B cell (primary cell): Measurements from ENCODE around the gene RIT2. TPM values are rescaled to one million over a fixed set of nuclear protein-coding genes. Genes with fewer than 3 reads are reported as not detected.

Experiments
- ATAC-seq: fragments of 200-7000 bp; cut with Tn5 transposase; one replicate; pipeline ENCODE4 v1.10.0; 2021; ENCODE audit warnings: low read depth, mild to moderate bottlenecking, moderate number of reproducible peaks, moderate library complexity
- CTCF ChIA-PET: fragments of 350-600 bp; sonication (Branson Sonifier 250); formaldehyde crosslinking; loops from one replicate; lab custom pipeline; 2021; ENCODE audit warnings: antibody characterized with exemption, inconsistent platforms; lab: Charles Lee
- POLR2A ChIA-PET: fragments of 350-600 bp; sonication (Branson Sonifier 250); formaldehyde crosslinking; loops from one replicate; lab custom pipeline; 2021; ENCODE audit warnings: antibody characterized with exemption; lab: Charles Lee
- DNase-seq: peaks from one replicate; pipeline ENCODE4 v3.0.0; 2013
- H2AFZ ChIP-seq: 2 replicates; pipeline ENCODE4 v1.6.1; 2012; ENCODE audit warnings: mild to moderate bottlenecking, low read depth, low read length; ENCODE audit not compliant: insufficient read depth, poor library complexity, severe bottlenecking
- H3K27ac ChIP-seq, 2 donors: 1 replicate in 1 of 2; 2 replicates in 1 of 2; pipeline ENCODE4 v1.5.1; 2012 to 2013; ENCODE audit warnings: low read length in 2 of 2, mild to moderate bottlenecking in 2 of 2, moderate library complexity in 1 of 2
- H3K27me3 ChIP-seq, 4 experiments: fragments of 200-600 bp in 1 of 4; sonication (generic) in 1 of 4; replicated peaks in 1 of 4; 1 replicate in 2 of 4; 2 replicates in 2 of 4; pipeline versions ENCODE4 v1.6.1 to v1.7.0; 2013 to 2016; ENCODE audit warnings: low read length in 3 of 4, mild to moderate bottlenecking in 2 of 4, mixed read lengths in 1 of 4, moderate library complexity in 1 of 4; ENCODE audit not compliant: insufficient read depth in 4 of 4, control insufficient read depth in 3 of 4; ENCODE audit errors: control extremely low read depth in 1 of 4
- H3K36me3 ChIP-seq, 2 experiments: replicated peaks in 1 of 2; 1 replicate in 1 of 2; 2 replicates in 1 of 2; pipeline versions ENCODE4 v1.6.1 to v1.7.1; 2013; ENCODE audit warnings: low read length in 1 of 2; ENCODE audit not compliant: insufficient read depth in 2 of 2, control insufficient read depth in 1 of 2; ENCODE audit errors: control extremely low read depth in 1 of 2, extremely low read depth in 1 of 2
- H3K4me1 ChIP-seq, 2 donors: fragments of 200-600 bp in 1 of 2; sonication (generic) in 1 of 2; 1 replicate in 1 of 2; 2 replicates in 1 of 2; pipeline versions ENCODE4 v1.5.1 to v1.6.1; 2013 to 2017; ENCODE audit warnings: low read length in 2 of 2; ENCODE audit not compliant: control insufficient read depth in 2 of 2, insufficient read depth in 2 of 2
- H3K4me2 ChIP-seq: replicated peaks from 2 replicates; pipeline ENCODE3; 2012; ENCODE audit warnings: mild to moderate bottlenecking, low read depth, low read length; ENCODE audit not compliant: poor library complexity, severe bottlenecking
- H3K4me3 ChIP-seq, 5 experiments: fragments of 200-600 bp in 1 of 5; sonication (generic) in 1 of 5; 1 replicate in 3 of 5; 2 replicates in 2 of 5; pipeline versions ENCODE4 v1.5.1 to v1.7.0; 2011 to 2016; ENCODE audit warnings: low read length in 4 of 5, mild to moderate bottlenecking in 4 of 5, low read depth in 2 of 5, control low read depth in 1 of 5, moderate library complexity in 1 of 5; ENCODE audit not compliant: insufficient read depth in 1 of 5; ENCODE audit errors: control extremely low read depth in 1 of 5, extremely low read depth in 1 of 5
- H3K79me2 ChIP-seq: fragments of 200-600 bp; sonication (generic); one replicate; pipeline ENCODE4 v1.6.0; 2016; ENCODE audit warnings: low read length; ENCODE audit not compliant: control insufficient read depth, insufficient read depth
- H3K9ac ChIP-seq: fragments of 200-600 bp; sonication (generic); 2 replicates; pipeline ENCODE4 v1.6.1; 2017; ENCODE audit warnings: mild to moderate bottlenecking, low read length, moderate library complexity
- H3K9me3 ChIP-seq, 3 donors: one replicate each; pipeline versions ENCODE4 v1.6.1 to v1.7.1; 2013; ENCODE audit warnings: low read length in 2 of 3; ENCODE audit not compliant: control insufficient read depth in 2 of 3, insufficient read depth in 1 of 3; ENCODE audit errors: control extremely low read depth in 1 of 3
- H4K20me1 ChIP-seq: 2 replicates; pipeline ENCODE4 v1.6.0; 2012; ENCODE audit warnings: mild to moderate bottlenecking, low read length; ENCODE audit not compliant: insufficient read depth, control insufficient read depth, poor library complexity, severe bottlenecking
- H3K27ac Mint-ChIP-seq: one replicate; pipeline ENCODE4 v1.8.0; 2021; ENCODE audit warnings: mixed read lengths
- H3K27me3 Mint-ChIP-seq: one replicate; pipeline ENCODE4 v1.8.0; 2021; ENCODE audit warnings: mixed read lengths
- H3K4me1 Mint-ChIP-seq: one replicate; pipeline ENCODE4 v1.8.0; 2021; ENCODE audit warnings: mixed read lengths
- H3K4me3 Mint-ChIP-seq: one replicate; pipeline ENCODE4 v1.8.0; 2021; ENCODE audit warnings: mixed read lengths
- H3K9me3 Mint-ChIP-seq: one replicate; pipeline ENCODE4 v1.8.0; 2022; ENCODE audit warnings: mixed read lengths; ENCODE audit not compliant: insufficient read depth
- CTCF ChIP-seq: fragments of 200-600 bp; IDR thresholded peaks from one replicate; pipeline ENCODE4 v1.8.0; 2022; ENCODE audit warnings: antibody characterized with exemption, mild to moderate bottlenecking
- EZH2 ChIP-seq: IDR thresholded peaks from 2 replicates; pipeline ENCODE4 v1.6.1; 2012; ENCODE audit warnings: borderline replicate concordance, low read depth, mild to moderate bottlenecking, moderate library complexity, low read length; ENCODE audit not compliant: insufficient read depth, poor library complexity, severe bottlenecking
- WGBS: methylation state at CpG from one replicate; pipeline ENCODE4 v1.1.5; 2013; ENCODE audit warnings: missing lambda C conversion rate; ENCODE audit not compliant: insufficient coverage; 5-methylcytosine and 5-hydroxymethylcytosine counted together
- intact Hi-C: fragments of 100-400 bp; cut with micrococcal nuclease; formaldehyde crosslinking; loops from one replicate; pipeline ENCODE4 v1.10.0; 2022
- polyA plus RNA-seq: library from polyadenylated mRNA; depleted of rRNA; stranded (reverse); fragments of >200 nt; gene quantifications from 2 replicates; pipeline ENCODE4 v1.2.3, GENCODE V29; 2012
- total RNA-seq, 2 donors: library from RNA; stranded (reverse); fragments of 120-200 nt in 1 of 2; gene quantifications; 1 replicate in 1 of 2; 2 replicates in 1 of 2; pipeline versions ENCODE4 v1.2.3 to v1.2.4, GENCODE V29; 2013 to 2022

RIT2 gene
- total and polyA plus RNA-seq, 2 donors (not counting 1 experiment from before 2014, with no cell fraction given), result not detected

GRCh38 chr18:42976869-42977590, 138.5 kb downstream of the RIT2 start:
- POLR2A ChIA-PET, result no interaction called here
- H3K9me3 ChIP-seq, result no peaks in the 10 kb centered on the region
- no peaks in the 10 kb centered on the region for H3K36me3 ChIP-seq
- intact Hi-C loops, result no loop called here
- no peaks in the 10 kb centered on the region for H4K20me1 ChIP-seq
- Mint-ChIP-seq H3K4me1 (no peaks in the 10 kb centered on the region), H3K27me3 (no peaks in the 10 kb centered on the region), H3K9me3 (no peaks in the 10 kb centered on the region), H3K4me3 (no peak overlapping the region), H3K27ac (no peak overlapping the region)
- no peak overlapping the region for H3K4me3 ChIP-seq
- no peak overlapping the region for H2AFZ ChIP-seq
- no CpG with 5 or more reads among the region's 3 CpGs for WGBS
- ATAC-seq (no peak), DNase-seq (no peak)
- H3K79me2 ChIP-seq, result no peaks in the 10 kb centered on the region
- H3K9ac ChIP-seq, result no peak overlapping the region
- TF ChIP-seq EZH2, result no peak
- TF ChIP-seq CTCF, result no peak
- CTCF ChIA-PET, result no interaction called here
- no peaks in the 10 kb centered on the region for H3K4me1 ChIP-seq
- H3K27me3 ChIP-seq, result no peaks in the 10 kb centered on the region
- no peak overlapping the region for H3K27ac ChIP-seq
- no peak overlapping the region for H3K4me2 ChIP-seq

GRCh38 chr18:42969366-42969765, 146.1 kb downstream of the RIT2 start:
- no peaks in the 10 kb centered on the region for H3K27me3 Mint-ChIP-seq
- DNase-seq (no peak), ATAC-seq (no peak)
- no peaks in the 10 kb centered on the region for H3K79me2 ChIP-seq
- H4K20me1 ChIP-seq, result no peaks in the 10 kb centered on the region
- WGBS, result no CpG with 5 or more reads among the region's 2 CpGs
- H3K27ac ChIP-seq, result no peak overlapping the region
- H3K4me2 ChIP-seq, result no peak overlapping the region
- H3K9me3 ChIP-seq, result no peaks in the 10 kb centered on the region
- H3K27ac Mint-ChIP-seq, result no peak overlapping the region
- H3K4me3 ChIP-seq, result no peak overlapping the region
- ChIA-PET POLR2A (no interaction called here), CTCF (no interaction called here)
- H3K27me3 ChIP-seq, result no peaks in the 10 kb centered on the region
- no peak overlapping the region for H2AFZ ChIP-seq
- H3K4me1 ChIP-seq, result no peaks in the 10 kb centered on the region
- H3K4me1 Mint-ChIP-seq, result no peaks in the 10 kb centered on the region
- H3K4me3 Mint-ChIP-seq, result no peak overlapping the region
- H3K9me3 Mint-ChIP-seq, result no peaks in the 10 kb centered on the region
- intact Hi-C loops, result no loop called here
- TF ChIP-seq CTCF (no peak), EZH2 (no peak)
- H3K9ac ChIP-seq, result no peak overlapping the region
- no peaks in the 10 kb centered on the region for H3K36me3 ChIP-seq
